ENCODE measurements around the gene SUCO.
"Not testable (repeated sequence)": the region's sequence is repeated elsewhere in the genome, so short reads cannot be mapped to it uniquely, and the experiment has no call there.

The SUCO gene, protein sequence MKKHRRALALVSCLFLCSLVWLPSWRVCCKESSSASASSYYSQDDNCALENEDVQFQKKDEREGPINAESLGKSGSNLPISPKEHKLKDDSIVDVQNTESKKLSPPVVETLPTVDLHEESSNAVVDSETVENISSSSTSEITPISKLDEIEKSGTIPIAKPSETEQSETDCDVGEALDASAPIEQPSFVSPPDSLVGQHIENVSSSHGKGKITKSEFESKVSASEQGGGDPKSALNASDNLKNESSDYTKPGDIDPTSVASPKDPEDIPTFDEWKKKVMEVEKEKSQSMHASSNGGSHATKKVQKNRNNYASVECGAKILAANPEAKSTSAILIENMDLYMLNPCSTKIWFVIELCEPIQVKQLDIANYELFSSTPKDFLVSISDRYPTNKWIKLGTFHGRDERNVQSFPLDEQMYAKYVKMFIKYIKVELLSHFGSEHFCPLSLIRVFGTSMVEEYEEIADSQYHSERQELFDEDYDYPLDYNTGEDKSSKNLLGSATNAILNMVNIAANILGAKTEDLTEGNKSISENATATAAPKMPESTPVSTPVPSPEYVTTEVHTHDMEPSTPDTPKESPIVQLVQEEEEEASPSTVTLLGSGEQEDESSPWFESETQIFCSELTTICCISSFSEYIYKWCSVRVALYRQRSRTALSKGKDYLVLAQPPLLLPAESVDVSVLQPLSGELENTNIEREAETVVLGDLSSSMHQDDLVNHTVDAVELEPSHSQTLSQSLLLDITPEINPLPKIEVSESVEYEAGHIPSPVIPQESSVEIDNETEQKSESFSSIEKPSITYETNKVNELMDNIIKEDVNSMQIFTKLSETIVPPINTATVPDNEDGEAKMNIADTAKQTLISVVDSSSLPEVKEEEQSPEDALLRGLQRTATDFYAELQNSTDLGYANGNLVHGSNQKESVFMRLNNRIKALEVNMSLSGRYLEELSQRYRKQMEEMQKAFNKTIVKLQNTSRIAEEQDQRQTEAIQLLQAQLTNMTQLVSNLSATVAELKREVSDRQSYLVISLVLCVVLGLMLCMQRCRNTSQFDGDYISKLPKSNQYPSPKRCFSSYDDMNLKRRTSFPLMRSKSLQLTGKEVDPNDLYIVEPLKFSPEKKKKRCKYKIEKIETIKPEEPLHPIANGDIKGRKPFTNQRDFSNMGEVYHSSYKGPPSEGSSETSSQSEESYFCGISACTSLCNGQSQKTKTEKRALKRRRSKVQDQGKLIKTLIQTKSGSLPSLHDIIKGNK (N-terminal part only)

DNA sequence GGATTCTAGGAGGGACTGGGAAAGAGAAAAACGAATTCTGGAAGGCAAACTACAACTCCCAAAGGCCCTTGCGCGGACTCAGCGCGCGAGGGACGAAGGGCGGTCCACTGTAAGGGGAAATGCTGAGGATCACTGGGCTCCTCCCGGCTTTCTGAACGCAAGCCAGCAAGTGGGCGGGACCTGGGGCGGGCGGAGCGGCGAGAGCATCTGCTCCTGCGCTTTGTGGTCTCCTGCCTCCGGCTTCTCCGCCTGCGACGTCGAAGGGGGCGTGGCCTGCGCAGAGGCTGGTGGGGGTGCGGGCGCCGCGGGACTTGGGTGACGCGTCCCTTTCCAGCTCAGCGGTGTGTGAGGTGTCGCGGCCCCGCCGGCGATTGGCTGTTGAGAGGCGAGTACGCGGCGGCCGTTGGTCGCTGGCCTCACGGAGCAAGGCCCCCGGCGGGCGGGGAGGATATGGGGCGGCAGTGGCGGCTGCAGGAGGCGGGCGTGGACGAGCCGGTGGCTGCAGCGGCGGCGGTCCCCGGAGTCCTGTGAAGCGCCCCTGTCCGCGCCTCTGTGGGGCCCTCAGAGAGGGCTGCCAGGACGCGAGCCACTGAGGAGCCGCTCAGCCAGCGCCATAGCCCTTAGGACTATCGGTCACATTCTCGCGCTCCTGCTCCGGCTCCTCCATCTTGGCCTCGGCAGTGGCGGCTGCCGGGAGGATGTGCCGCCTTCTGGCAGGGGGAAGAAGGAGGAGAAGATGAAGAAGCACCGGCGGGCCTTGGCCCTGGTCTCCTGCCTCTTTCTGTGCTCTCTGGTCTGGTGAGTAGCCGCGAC is at the start of gene SUCO:
Gene SUCO, plus strand, starts transcription at position 451 of the 813 bp plus-strand sequence. Its CDS starts 286 bp downstream, at position 737.
- peak; percentile 98 for DNase-seq (ENCODE audit: low read depth in 2 of 2)

GRCh38 chr1:172483448-172483847 is 49.5 kb upstream of the SUCO start:
- DNase-seq (ENCODE audit: low read depth in 2 of 2): no peak

DNA sequence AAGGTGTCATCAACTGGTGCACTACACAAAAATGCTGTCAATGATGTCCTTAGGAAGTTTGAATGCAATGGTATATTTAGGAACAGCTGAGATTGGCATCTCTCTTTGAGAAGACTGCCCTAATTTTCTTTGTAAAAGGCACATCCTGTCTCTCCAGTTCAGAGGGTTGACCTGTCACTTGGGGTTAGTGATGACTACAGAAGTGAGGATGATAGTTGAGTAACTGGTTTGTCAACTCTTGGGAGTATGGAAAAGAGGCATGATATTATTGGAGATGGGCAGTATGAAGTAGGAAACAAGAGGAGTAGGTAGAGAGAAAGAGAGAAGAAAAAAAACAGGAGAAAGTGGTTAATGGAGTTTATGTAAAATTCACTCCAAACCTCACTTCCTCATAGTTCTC is 48.7 kb upstream of the SUCO start:
- no peak for DNase-seq (ENCODE audit: low read depth in 2 of 2)

DNA sequence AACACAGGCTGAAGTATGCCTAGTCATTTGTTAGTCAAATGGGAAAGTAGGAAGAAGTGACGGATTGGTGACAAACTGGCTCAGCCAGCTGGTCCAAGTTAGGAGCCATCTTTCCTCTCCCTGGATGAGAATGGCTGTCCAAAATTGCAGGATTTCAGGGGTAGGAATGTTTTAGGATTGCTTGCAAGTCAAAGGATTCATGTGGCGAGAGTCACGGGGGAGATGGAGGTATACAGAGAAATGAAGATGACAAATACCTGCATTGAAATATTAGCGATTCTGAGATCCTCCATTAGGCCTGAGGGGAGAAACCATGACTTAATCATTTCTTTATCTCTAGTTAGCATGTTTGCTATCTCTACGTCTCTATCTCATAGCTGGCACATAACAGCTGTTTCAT is 47.3 kb upstream of the SUCO start:
- no peak for DNase-seq (ENCODE audit: low read depth in 2 of 2)

DNA sequence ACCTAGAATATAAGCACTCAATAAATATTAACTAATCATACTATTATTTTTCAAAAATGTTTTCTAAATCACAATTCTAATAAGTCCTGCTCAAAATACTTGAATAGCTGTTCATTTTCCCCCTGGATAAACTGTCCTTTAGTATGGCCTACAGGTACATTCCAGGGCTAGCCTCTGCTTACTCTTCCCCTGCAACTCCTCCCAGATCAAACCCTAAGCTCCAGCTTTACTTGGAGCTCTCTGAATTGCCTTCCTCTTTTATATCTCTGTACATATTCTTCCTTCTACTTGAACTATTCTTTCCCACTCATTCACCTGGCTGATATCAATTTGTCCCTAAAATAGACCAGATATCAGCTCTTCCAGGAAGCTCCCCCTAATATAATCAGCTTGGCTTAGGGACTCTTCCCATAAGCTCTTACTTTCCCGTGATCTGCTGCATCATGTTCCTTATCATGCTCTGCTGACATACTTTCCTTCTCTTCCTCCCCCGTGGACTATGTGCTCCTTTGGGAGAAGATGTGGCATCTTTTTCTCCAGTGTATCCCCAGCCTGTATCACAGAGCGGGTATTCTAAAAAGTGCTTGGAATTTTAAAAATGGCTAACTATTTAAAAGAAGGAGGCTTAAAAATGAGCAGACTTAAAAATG is 46.0 kb upstream of the SUCO start:
- DNase-seq (ENCODE audit: low read depth in 2 of 2): no peak

DNA sequence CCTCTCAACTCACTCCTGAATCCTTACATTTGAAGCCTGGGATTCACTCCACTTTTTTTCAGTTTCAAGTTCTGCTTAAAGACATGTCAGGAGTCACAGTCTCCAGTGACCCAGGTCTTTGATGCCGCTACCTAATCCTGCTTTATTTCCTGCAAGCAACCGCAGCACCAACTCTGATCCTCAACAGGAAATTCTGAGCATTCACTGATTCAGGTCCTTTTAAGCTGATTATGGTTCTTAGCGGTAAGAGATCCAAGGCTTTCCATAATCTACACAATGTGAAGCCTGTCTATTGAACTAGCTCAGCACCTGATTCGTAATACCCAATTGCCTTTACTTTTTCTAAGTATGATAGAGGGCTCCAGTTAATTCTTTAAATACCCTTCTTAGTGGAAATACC is 45.4 kb upstream of the SUCO start:
- DNase-seq (ENCODE audit: low read depth in 2 of 2): no peak

- no peak for DNase-seq (ENCODE audit: low read depth in 2 of 2)
Observed at GRCh38 chr1:172488393-172488792, 44.6 kb upstream of the SUCO start.

GRCh38 chr1:172489847-172490246 is 43.1 kb upstream of the SUCO start:
- DNase-seq (ENCODE audit: low read depth in 2 of 2): no peak

GRCh38 chr1:172492421-172492820 is 40.5 kb upstream of the SUCO start:
- DNase-seq (ENCODE audit: low read depth in 2 of 2): no peak

- DNase-seq (ENCODE audit: low read depth in 2 of 2): no peak
Observed at GRCh38 chr1:172494166-172494565, 38.8 kb upstream of the SUCO start.

DNA sequence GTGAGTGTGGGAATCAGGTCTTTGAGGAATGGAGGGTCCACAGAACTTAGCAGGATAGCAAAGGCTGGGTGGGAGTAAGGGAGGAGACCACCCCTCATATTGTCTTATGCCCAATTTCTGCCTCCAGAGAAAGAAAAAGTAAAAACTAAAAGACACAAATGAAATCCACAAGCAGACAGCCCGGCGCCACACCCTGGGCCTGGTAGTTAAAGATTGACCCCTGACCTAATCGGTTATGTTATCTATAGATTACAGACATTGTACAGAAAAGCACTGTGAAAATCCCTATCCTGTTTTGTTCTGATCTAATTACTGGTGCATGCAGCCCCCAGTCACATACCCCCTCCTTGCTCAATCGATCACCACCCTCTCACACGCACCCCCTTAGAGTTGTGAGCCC is 36.8 kb upstream of the SUCO start:
- not testable (repeated sequence) for DNase-seq (ENCODE audit: low read depth in 2 of 2)

- no peak for DNase-seq (ENCODE audit: low read depth in 2 of 2)
Observed at GRCh38 chr1:172496678-172497077, 36.3 kb upstream of the SUCO start.

GRCh38 chr1:172497230-172497629 is 35.7 kb upstream of the SUCO start:
- DNase-seq (ENCODE audit: low read depth in 2 of 2): no peak

DNA sequence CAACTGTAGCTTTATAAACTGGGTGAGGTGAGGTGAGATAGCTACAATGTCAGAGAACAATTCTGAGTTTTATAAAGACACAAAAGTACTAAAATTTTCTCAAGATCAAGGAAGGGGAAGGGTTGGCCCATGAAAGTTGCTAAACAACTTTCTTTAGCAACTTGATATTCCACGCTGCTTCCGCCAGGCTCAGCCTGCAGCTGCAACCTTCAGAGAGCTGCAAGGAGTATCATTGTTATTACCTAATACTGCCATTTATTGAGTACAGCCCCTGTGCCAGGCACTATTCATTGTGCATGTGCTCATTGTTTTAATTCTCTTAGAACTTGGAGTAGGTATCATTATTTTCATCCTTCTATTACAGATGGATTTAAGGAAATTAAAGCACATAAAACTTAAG is 34.1 kb upstream of the SUCO start:
- DNase-seq (ENCODE audit: low read depth in 2 of 2): no peak

- no peak for DNase-seq (ENCODE audit: low read depth in 2 of 2)
Observed at GRCh38 chr1:172499636-172500141, 33.3 kb upstream of the SUCO start.

GRCh38 chr1:172500207-172500606 is 32.7 kb upstream of the SUCO start:
- no peak for DNase-seq (ENCODE audit: low read depth in 2 of 2)

DNA sequence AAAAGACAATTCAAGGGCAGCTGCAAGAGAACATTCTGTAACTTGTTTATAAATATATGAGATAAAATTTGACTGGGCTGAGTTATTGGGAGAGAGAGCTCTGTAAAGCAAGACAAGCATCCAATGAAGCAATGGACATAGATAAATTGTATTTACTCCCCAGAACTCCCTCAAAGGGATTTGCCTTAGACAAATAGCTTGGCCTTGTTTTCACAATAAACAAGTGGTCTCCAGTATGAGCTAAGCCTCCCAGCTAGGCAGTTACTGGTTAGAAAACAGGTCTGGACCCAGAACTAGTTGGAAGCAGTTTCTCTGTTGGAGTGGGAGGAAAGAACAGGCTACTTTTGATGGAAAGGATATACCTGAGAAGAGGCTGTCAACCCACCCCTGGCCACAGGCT is 25.2 kb upstream of the SUCO start:
- DNase-seq (ENCODE audit: low read depth in 2 of 2): no peak

- DNase-seq (ENCODE audit: low read depth in 2 of 2): no peak
Observed at GRCh38 chr1:172510479-172510878, 22.5 kb upstream of the SUCO start.

GRCh38 chr1:172512591-172512990 is 20.4 kb upstream of the SUCO start:
- no peak for DNase-seq (ENCODE audit: low read depth in 2 of 2)

DNA sequence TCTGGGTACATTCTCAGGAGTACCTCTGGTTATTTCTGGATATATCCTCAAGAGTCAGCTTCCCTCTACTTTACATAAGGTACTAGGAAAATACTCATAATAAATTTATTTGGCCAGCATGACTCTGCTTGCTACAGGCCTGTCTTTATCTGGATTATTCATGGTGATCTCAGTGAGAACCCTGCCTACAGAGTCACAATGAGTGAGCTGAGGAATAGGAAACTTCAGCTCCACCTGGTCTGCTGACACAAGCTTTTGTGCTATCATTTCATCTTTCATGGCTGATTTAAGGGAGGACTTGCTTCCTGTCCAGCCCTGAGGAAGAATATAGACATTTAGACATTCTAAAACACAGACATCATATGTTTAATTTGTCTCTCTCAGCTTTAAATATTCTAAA is 19.5 kb upstream of the SUCO start:
- DNase-seq (ENCODE audit: low read depth in 2 of 2): no peak

GRCh38 chr1:172514108-172514507 is 18.8 kb upstream of the SUCO start:
- no peak for DNase-seq (ENCODE audit: low read depth in 2 of 2)

Data from stimulated activated CD4-positive, alpha-beta T cell treated with anti-CD3 and anti-CD28 coated beads, Interleukin-1b, Interleukin-23, amount 100 ng/mL, for 1 hour (primary cell).